ENCODE results near the gene FH.

Gene FH

DNA sequence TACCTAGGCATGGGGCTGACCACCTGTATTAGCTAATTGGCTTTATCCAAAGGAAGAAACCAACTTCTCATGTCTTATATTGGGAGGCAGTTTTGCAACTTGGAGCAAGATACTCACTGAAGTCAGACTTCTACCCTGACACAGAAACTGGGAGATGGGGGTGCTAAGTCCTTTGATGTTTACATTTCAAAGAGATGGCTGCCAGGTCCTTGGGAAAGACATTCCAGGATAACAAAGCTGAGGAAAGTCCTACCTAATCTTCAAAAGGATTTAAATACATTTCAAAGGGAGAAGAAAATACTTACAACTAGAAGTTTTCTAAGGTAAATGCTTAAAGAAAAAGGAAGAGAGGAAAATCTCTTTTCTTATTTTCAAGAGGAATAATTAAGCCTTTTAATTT lies 62.1 kb downstream of the FH start:
- no peak for DNase-seq (ENCODE audit: low spot score)

DNA sequence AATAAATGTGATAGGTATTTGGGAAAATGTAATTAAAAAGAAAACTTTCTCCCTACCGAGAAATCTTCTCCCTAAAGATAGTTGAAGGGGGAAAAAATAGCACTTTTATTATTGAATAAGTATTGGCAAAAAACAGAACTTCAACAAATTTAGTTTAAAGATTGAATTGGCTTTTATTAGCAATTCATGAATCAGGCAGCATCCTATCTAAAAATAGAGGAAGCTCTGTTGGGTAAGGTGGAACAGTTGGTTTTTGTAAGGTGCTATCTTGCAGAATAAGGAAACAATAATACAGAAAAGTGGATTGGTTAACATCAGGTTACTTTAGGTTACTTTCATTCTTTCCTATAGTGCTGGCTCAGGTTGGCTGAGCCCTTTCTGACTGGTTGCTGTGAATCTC lies 62.8 kb downstream of the FH start:
- no peak for DNase-seq (ENCODE audit: low spot score)

DNA sequence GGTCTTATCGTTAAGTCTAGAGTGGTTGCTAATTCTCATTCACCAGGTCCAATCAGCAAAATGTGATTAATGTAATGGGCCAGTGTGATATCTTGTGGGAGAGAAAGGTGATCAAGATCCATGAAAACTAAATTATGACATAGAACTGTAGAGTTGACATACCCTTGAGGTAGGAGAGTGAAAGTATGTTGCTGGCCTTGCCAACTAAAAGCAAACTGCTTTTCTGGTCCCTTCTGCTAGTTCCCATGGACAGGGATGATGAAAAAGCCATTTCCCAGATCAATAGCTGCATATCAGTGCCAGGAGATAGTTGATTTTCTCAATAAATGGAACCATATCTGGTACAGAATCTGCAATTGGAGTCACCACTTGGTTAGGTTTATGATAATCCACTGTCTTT lies 65.8 kb downstream of the FH start:
- no peak for DNase-seq (ENCODE audit: low spot score)

DNA sequence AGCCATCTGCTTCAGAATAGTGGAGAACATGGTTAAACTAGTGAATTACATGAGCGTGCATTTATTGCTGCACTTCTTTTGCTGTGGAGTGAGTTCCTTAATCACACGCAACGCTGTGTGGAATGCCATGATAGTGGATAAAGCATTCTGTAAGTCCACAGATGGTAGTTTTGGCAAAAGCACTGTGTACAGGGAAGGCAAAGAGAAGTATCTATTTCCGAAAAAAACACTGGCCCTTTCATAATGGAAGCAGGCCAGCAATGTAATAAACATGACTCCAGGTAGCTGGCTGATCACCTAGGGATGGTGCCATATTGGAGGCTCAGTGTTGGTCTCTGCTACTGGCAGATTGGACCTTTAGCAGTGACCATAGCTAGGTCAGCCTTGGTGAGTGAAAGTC lies 67.6 kb downstream of the FH start:
- no peak for DNase-seq (ENCODE audit: low spot score)
